ENCODE data around the gene C12orf57.

- no peak for TF ChIP-seq CTCF (conservative IDR thresholded peaks at IDR 0.05; ENCODE audit: low read depth in 2 of 2)
- TF ChIP-seq EZH2 (IDR thresholded peaks at IDR 0.05; ENCODE audit: low read depth, unreplicated experiment), result no peak
- TF ChIP-seq POLR2AphosphoS5 (IDR thresholded peaks at IDR 0.05; ENCODE audit: low read depth), result no peak
- TF ChIP-seq JUNB (IDR thresholded peaks at IDR 0.05; ENCODE audit: unreplicated experiment), result no peak
- TF ChIP-seq EZH2phosphoT487 (IDR thresholded peaks at IDR 0.05; ENCODE audit: unreplicated experiment), result no peak
- TF ChIP-seq CREB1 (CRISPR knock-in tag; IDR thresholded peaks at IDR 0.05; ENCODE audit: low read depth), result no peak
- TF ChIP-seq NANOG (IDR thresholded peaks at IDR 0.05; ENCODE audit: borderline replicate concordance), result no peak
These were observed 18.6 kb upstream of the C12orf57 start for GRCh38 chr12:6925239-6925539.
